ENCODE data around the gene SYT2.

SYT2 gene

DNA sequence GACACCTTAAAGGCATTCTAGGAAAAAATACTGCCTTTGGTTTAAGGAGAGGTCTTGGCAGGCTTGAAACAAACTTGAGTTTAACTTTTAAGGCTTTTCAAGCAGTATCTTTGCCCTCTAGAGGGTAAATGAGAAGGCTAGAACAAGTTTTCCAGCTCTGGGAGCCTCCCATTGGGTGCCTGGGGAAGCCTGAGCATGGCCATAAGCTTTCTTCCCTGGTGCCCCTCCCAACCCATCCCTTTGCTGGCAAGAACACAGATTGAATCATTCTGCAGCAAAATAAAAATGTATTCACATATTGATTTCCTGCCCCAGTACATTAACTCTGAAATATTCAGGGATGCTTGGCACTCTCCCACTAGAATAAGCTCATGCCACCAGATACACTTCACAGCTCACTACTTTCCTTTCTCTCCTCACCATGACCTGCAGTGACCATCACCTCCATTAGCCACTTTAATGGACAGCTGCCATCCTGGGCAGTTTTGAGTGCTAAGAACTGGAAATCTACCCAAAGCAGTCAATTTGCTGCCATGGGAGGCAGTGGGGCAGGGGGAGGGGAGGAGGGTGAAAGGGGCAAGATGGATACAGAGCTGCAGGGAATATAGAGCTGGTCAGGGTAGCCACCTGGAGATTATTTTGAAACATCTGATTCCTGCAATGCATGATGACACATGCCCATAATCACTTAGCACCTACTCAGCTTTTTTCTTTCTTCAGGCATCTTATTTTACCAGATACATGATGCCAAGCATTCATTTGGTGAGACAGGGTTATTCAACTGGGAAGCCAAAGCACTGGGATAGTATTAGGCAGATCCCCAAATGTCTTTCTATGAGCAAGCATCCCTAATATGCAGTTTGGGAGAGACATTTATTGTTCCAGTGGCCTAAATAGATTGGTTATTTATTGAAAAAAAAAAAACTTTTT lies 140.6 kb downstream of the SYT2 start:
- no peak for DNase-seq (ENCODE audit: insufficient read length, low spot score)
- TF ChIP-seq POLR2A (IDR thresholded peaks at IDR 0.05; ENCODE audit: low read depth, low read length) (no peak), POLR2AphosphoS5 (IDR thresholded peaks at IDR 0.05; ENCODE audit: low read depth, low read length) (no peak), PAX5 (IDR thresholded peaks at IDR 0.05; ENCODE audit: insufficient read depth, low read length, severe bottlenecking) (no peak), TAF1 (IDR thresholded peaks at IDR 0.05; ENCODE audit: low read depth, low read length) (no peak), POU2F2 (IDR thresholded peaks at IDR 0.05; ENCODE audit: low read depth, low read length) (no peak), SPI1 (IDR thresholded peaks at IDR 0.05; ENCODE audit: low read depth, low read length) (no peak)
- FAIRE-seq: no peak

DNA sequence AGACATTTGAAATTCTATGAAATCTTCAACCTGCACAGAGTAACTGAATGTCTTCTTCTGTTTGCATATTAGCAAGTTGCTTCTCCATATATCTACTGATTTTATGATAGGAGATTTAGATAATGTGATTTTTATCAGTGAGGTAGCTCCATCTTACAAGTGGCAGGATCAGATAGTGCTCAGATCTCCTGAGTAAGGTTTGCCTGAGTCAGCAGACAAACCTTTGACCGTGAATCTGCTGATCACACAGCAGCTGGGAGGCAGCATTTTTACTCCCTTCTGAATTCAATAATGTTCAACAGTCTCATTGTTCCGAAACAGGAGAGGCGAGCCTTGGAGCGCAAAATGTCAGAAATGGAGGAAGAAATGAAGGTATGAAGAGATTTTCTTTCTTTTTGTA lies 141.4 kb downstream of the SYT2 start:
- FAIRE-seq (no peak), DNase-seq (ENCODE audit: insufficient read length, low spot score) (no peak)
- TF ChIP-seq PAX5 (IDR thresholded peaks at IDR 0.05; ENCODE audit: insufficient read depth, low read length, severe bottlenecking): no peak
- no peak for TF ChIP-seq SPI1 (IDR thresholded peaks at IDR 0.05; ENCODE audit: low read depth, low read length)
- no peak for TF ChIP-seq POLR2A (IDR thresholded peaks at IDR 0.05; ENCODE audit: low read depth, low read length)

DNA sequence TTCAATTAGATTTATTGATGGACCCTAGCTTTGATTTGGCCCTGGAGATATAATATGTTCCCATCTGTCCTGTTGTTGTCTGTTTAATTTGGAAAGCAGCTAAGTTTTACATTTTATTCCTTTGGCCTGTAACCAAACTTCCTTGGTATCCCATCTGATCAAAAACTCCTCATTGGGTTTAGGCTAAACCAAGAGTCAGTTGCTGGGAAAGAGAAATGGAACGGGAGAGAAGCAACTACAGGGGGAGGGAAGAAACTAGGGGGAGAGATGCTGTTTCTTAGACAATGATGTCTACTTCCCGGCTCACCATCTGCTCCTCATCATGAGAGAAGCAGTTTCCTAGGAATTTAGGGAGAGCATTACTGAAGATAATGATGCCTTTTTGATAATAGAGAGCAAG lies 141.8 kb downstream of the SYT2 start:
- FAIRE-seq (no peak), DNase-seq (ENCODE audit: insufficient read length, low spot score) (no peak)
- TF ChIP-seq POLR2AphosphoS5 (IDR thresholded peaks at IDR 0.05; ENCODE audit: low read depth, low read length) (no peak), POLR2A (IDR thresholded peaks at IDR 0.05; ENCODE audit: low read depth, low read length) (no peak), SPI1 (IDR thresholded peaks at IDR 0.05; ENCODE audit: low read depth, low read length) (no peak), POU2F2 (IDR thresholded peaks at IDR 0.05; ENCODE audit: low read depth, low read length) (no peak), TAF1 (IDR thresholded peaks at IDR 0.05; ENCODE audit: low read depth, low read length) (no peak), PAX5 (IDR thresholded peaks at IDR 0.05; ENCODE audit: insufficient read depth, low read length, severe bottlenecking) (no peak)

DNA sequence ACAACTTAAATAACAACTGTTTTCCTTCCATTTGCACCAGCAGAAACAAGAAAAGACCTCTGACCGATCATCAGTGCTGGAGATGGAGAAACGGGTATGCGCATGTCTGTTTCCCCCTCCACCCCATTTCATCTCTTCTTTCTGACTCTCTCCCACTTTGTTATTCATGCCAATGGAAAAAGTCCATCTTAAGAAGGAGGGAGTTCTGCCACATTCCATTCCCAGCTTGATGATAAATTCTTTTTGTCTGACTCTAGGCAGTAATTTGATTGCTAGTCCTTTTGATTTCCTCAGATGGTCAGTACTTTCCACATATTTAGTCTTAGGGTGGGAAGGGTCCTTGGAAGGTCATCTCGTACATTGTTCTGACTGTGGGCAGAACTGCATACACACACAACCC lies 142.5 kb downstream of the SYT2 start:
- no peak for DNase-seq (ENCODE audit: insufficient read length, low spot score)
- FAIRE-seq: no peak
- TF ChIP-seq POU2F2 (IDR thresholded peaks at IDR 0.05; ENCODE audit: low read depth, low read length) (no peak), SPI1 (IDR thresholded peaks at IDR 0.05; ENCODE audit: low read depth, low read length) (no peak), TAF1 (IDR thresholded peaks at IDR 0.05; ENCODE audit: low read depth, low read length) (no peak), POLR2AphosphoS5 (IDR thresholded peaks at IDR 0.05; ENCODE audit: low read depth, low read length) (no peak), POLR2A (IDR thresholded peaks at IDR 0.05; ENCODE audit: low read depth, low read length) (no peak), PAX5 (IDR thresholded peaks at IDR 0.05; ENCODE audit: insufficient read depth, low read length, severe bottlenecking) (no peak)

DNA sequence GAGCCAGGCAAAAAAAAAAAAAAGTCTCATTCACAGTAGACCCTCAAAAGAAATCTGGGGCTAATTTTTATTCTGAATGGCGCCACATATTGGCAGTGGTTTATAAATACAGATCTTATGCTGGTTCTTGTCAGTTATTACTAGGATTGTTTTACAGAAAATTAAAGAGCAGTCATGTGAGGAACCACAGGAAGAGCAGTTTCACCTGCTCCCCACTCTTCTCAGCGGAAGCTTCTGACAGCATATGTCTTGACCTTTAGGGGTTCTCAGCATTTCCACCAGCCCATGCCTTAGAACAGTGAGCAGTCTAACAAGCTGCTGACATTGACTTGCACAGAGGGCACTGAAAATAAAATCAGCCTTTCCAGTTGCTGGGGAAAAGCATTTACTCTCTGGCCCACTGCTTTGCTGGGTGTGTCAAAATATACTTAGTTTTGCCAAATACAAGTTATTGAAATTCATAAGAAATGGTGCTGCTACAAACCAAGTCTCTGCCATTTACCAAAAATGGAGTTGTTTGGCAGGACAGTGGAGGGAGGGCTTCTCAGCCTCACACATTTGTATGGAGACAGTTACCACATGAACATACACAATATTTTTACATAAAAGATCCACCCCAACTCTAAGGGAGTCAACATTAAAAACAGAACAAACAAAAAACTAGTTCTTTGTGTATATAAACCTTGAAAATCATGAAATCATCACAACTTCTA lies 144.2 kb downstream of the SYT2 start:
- DNase-seq (ENCODE audit: insufficient read length, low spot score): no peak
- FAIRE-seq: peak; percentile 88
- TF ChIP-seq POLR2A (IDR thresholded peaks at IDR 0.05; ENCODE audit: low read depth, low read length): no peak
- TF ChIP-seq POU2F2 (IDR thresholded peaks at IDR 0.05; ENCODE audit: low read depth, low read length): no peak
- TF ChIP-seq PAX5 (IDR thresholded peaks at IDR 0.05; ENCODE audit: insufficient read depth, low read length, severe bottlenecking): peak; percentile 27
- TF ChIP-seq SPI1 (IDR thresholded peaks at IDR 0.05; ENCODE audit: low read depth, low read length): no peak

DNA sequence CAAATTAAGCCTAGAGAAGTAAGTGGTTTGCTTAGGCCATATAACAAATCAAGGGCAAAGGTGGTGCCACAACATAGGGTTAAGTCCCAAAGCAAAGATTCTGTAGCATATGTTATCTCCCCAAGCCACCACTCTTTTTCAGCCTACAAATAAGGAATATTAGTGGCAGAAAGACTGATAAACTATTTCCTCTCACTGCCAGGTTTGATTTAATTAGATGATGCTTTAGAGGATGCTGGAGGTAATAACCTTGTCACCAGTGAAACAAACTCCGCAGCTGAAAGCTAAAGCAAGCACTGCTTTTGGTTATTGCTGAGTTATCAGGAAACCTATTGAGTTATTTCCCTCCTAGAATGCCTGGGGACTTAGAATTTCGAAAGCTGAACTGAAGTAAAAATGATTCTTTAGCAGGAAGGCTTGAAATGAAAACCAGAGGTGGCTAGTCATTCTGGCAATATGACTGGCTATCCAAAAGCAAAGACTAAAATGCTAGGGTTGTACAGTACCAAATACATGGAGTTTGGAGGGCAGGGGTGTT lies 145.2 kb downstream of the SYT2 start:
- FAIRE-seq (no peak), DNase-seq (ENCODE audit: insufficient read length, low spot score) (no peak)
- TF ChIP-seq SPI1 (IDR thresholded peaks at IDR 0.05; ENCODE audit: low read depth, low read length) (no peak), PAX5 (IDR thresholded peaks at IDR 0.05; ENCODE audit: insufficient read depth, low read length, severe bottlenecking) (no peak), POLR2AphosphoS5 (IDR thresholded peaks at IDR 0.05; ENCODE audit: low read depth, low read length) (no peak), POU2F2 (IDR thresholded peaks at IDR 0.05; ENCODE audit: low read depth, low read length) (no peak), TAF1 (IDR thresholded peaks at IDR 0.05; ENCODE audit: low read depth, low read length) (no peak), POLR2A (IDR thresholded peaks at IDR 0.05; ENCODE audit: low read depth, low read length) (no peak)

DNA sequence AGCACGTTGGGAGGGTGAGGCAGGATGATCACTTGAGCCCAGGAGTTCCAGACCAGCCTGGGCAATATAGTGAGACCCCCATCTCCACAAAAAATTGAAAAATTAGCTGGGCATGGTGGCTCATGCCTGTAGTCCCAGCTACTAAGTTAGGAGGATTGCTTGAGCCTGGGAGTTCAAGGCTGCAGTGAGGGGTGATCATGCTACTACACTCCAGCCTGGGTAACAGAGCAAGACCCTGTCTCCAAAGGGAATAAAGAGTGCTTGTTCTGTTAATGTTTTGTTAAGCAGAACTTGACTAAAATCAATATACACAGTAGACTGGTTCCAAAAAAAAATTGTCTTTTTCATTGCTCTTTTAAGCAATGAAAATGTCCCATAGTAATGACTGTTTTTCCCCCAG lies 146.4 kb downstream of the SYT2 start:
- FAIRE-seq: no peak
- no peak for TF ChIP-seq POLR2A (IDR thresholded peaks at IDR 0.05; ENCODE audit: low read depth, low read length)
- TF ChIP-seq PAX5 (IDR thresholded peaks at IDR 0.05; ENCODE audit: insufficient read depth, low read length, severe bottlenecking): no peak
- TF ChIP-seq POLR2AphosphoS5 (IDR thresholded peaks at IDR 0.05; ENCODE audit: low read depth, low read length): no peak
- no peak for DNase-seq (ENCODE audit: insufficient read length, low spot score)

DNA sequence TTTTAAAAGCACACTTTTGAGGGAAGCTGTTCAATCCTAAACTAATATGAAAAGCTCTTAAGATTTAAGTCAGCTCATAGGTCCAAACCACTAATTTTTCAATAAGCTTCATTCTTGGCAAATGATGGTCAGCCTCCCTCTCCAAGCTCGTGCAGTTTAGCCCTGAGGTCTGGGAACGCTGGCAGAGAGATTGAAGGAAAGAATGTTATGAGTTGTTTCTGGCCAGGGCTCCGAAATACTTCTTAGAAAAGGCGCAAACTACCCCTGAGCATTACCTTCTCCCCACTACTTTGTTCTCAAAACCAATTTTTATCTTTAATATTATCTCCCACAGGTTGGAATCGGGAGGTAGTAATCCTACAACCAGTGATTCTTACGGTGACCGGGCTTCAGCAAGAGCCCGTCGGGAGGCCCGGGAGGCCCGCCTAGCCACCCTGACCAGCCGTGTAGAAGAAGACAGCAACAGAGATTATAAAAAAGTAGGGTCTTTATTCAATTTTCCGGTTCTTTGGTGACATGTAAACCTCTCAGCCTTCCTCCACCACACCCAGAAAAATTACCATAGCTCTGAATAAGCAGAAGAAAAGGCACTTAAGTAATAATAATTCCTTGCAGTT lies 147.7 kb downstream of the SYT2 start:
- DNase-seq (ENCODE audit: insufficient read length, low spot score) (no peak), FAIRE-seq (no peak)
- TF ChIP-seq SPI1 (IDR thresholded peaks at IDR 0.05; ENCODE audit: low read depth, low read length) (no peak), TAF1 (IDR thresholded peaks at IDR 0.05; ENCODE audit: low read depth, low read length) (no peak), PAX5 (IDR thresholded peaks at IDR 0.05; ENCODE audit: insufficient read depth, low read length, severe bottlenecking) (no peak), POLR2A (IDR thresholded peaks at IDR 0.05; ENCODE audit: low read depth, low read length) (no peak), POLR2AphosphoS5 (IDR thresholded peaks at IDR 0.05; ENCODE audit: low read depth, low read length) (no peak)

DNA sequence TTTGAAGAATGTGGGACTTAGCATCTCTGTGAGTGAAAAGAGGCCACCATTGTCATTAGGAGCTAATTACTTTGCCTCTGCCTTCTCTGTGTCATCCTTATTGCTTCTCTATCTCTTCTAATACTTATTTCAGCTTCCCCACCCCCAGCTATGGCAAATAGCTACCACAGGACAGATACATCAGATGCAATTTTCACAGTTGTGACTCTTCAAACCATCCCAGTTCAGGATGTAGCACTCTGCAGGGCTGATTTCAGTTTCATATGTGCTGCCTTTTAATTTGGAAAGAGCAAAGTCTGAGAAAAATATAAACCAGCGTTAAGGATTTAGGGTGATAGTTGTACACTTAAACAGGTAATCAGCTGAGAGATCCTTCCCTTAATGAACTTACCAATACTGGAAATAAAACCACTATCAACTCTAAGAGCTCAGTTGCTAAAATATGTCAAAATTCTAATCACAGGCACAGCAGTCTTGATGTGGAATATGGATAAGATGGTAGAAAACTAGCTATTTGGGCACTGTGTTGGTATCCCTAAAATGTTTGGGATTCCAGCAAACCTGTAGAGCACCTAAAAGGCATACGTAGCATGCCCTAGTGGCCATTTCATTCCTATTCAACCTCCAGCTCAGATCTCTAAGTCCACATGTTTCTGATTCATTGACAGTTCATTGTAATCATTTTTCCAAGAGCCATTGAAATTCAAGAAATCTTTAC lies 148.4 kb downstream of the SYT2 start:
- TF ChIP-seq POLR2AphosphoS5 (IDR thresholded peaks at IDR 0.05; ENCODE audit: low read depth, low read length) (no peak), SPI1 (IDR thresholded peaks at IDR 0.05; ENCODE audit: low read depth, low read length) (no peak), TAF1 (IDR thresholded peaks at IDR 0.05; ENCODE audit: low read depth, low read length) (no peak), POU2F2 (IDR thresholded peaks at IDR 0.05; ENCODE audit: low read depth, low read length) (no peak), PAX5 (IDR thresholded peaks at IDR 0.05; ENCODE audit: insufficient read depth, low read length, severe bottlenecking) (no peak), POLR2A (IDR thresholded peaks at IDR 0.05; ENCODE audit: low read depth, low read length) (no peak)
- no peak for FAIRE-seq
- DNase-seq (ENCODE audit: insufficient read length, low spot score): no peak

Data from GM12891 (cell line).